ENCODE results near the gene ZFAND2B. TPM values are rescaled to one million over a fixed set of nuclear protein-coding genes. Genes with fewer than 3 reads are reported as not detected.

The ZFAND2B gene
- total RNA-seq, 1 donor from 2014 or later: 29.3 TPM

DNA sequence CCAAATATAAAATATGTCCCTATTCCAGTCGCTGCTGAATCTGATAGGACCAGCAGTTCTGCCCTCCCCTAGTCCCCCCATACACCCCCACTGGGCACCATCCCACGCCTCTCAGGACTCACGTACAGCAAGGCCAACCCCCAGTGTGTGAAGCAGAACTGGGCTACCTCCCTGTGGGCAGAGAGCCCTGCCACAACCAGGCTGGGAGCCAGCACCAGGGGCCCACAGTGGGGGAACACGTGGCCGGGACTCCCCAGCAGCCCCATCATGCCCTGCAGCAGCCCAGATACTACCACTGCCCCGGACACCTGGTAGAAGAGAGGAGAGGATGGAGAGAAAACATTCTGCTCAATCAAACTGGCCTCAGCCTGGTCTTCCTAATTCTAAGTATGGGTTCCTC, 38.1 kb upstream of the ZFAND2B start:
- no peak overlapping the region for H3K4me3 Mint-ChIP-seq (ENCODE audit: low read depth)
- no peak overlapping the region for H3K27ac Mint-ChIP-seq
- H3K9me3 Mint-ChIP-seq (ENCODE audit: low read depth): no peaks in the 10 kb centered on the region
- TF ChIP-seq, protein P1, sequence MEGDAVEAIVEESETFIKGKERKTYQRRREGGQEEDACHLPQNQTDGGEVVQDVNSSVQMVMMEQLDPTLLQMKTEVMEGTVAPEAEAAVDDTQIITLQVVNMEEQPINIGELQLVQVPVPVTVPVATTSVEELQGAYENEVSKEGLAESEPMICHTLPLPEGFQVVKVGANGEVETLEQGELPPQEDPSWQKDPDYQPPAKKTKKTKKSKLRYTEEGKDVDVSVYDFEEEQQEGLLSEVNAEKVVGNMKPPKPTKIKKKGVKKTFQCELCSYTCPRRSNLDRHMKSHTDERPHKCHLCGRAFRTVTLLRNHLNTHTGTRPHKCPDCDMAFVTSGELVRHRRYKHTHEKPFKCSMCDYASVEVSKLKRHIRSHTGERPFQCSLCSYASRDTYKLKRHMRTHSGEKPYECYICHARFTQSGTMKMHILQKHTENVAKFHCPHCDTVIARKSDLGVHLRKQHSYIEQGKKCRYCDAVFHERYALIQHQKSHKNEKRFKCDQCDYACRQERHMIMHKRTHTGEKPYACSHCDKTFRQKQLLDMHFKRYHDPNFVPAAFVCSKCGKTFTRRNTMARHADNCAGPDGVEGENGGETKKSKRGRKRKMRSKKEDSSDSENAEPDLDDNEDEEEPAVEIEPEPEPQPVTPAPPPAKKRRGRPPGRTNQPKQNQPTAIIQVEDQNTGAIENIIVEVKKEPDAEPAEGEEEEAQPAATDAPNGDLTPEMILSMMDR (IDR thresholded peaks at IDR 0.05; ENCODE audit: unreplicated experiment): no peak
- no peaks in the 10 kb centered on the region for H3K27me3 Mint-ChIP-seq
- no peak for DNase-seq (ENCODE audit: low spot score, unreplicated experiment)
- H3K4me1 Mint-ChIP-seq (ENCODE audit: low read depth): no peaks in the 10 kb centered on the region
- no peaks in the 10 kb centered on the region for H3K36me3 Mint-ChIP-seq (ENCODE audit: insufficient read depth)

DNA sequence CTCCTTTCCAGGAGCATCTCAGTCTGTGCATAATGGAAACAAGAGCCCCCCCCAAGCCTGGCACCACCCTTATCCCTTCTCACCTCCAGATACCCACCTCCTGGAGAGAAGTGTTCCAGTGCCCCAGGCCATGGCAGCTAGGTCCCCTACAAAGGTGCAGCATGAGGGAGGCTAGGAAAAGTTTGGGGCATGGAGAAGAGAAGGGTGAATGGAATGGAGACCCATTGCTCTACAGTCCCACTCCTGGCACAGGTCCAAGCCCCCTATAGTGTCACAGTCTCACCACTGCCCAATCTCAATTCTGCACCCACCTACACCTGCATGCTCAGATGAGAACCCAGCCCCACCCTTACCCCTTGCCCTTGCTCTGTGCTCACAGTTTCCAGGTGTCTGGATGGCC, 37.6 kb upstream of the ZFAND2B start:
- H3K27ac Mint-ChIP-seq: no peak overlapping the region
- H3K27me3 Mint-ChIP-seq: no peaks in the 10 kb centered on the region
- H3K4me3 Mint-ChIP-seq (ENCODE audit: low read depth): no peak overlapping the region
- no peaks in the 10 kb centered on the region for H3K4me1 Mint-ChIP-seq (ENCODE audit: low read depth)
- H3K9me3 Mint-ChIP-seq (ENCODE audit: low read depth): no peaks in the 10 kb centered on the region
- DNase-seq (ENCODE audit: low spot score, unreplicated experiment): no peak
- H3K36me3 Mint-ChIP-seq (ENCODE audit: insufficient read depth): peaks cover under 1% of the 10 kb centered on the region
- TF ChIP-seq, protein P1 (IDR thresholded peaks at IDR 0.05; ENCODE audit: unreplicated experiment): no peak

DNA sequence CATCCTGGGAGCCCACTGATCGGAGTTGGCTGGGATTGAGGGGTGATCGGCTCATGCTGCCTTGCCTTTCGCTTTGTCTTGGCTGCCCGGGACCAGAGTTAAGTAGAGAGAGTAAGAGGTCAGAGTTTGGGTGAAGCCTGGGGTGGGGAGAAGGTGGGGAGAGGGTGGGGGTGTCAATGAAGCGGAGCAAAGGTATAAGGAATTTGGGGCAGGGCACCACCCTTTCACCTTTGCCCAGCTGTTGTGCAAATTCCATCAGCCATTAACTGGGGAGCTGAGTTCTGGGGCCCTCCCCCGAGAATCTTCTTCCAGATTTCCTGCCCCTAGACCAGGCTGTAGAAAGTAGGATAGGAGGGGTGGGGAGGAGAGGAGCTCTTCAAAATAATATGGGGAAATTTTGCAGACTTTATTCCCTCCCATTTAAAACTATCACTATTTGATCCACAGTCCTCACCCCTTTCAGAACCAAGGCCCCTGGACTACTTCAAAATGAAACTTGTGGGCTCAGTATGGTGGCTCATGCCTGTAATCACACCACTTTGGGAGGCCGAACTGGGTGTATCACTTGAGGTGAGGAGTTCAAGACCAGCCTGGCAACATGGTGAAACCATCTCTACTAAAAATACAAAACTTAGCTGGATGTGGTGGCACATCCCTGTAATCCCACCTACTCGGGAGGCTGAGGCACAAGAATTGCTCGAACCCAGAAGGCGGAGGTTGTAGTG, 36.5 kb upstream of the ZFAND2B start, which contains the start of gene SLC23A3:
SLC23A3 (minus strand) TSS at position 100 of the 725 bp plus-strand sequence; CDS start at position 55, 45 bp downstream.
- no peaks in the 10 kb centered on the region for H3K27me3 Mint-ChIP-seq
- H3K27ac Mint-ChIP-seq: no peak within 1 kb of the TSS
- no peak within 1 kb of the TSS for H3K4me3 Mint-ChIP-seq (ENCODE audit: low read depth)
- TF ChIP-seq, protein P1 (IDR thresholded peaks at IDR 0.05; ENCODE audit: unreplicated experiment): no peak
- no peaks in the 10 kb centered on the region for H3K9me3 Mint-ChIP-seq (ENCODE audit: low read depth)
- DNase-seq (ENCODE audit: low spot score, unreplicated experiment): no peak
- H3K4me1 Mint-ChIP-seq (ENCODE audit: low read depth): peaks cover 2% of the 10 kb centered on the region
- peaks cover 4% of the 10 kb centered on the region for H3K36me3 Mint-ChIP-seq (ENCODE audit: insufficient read depth)

DNA sequence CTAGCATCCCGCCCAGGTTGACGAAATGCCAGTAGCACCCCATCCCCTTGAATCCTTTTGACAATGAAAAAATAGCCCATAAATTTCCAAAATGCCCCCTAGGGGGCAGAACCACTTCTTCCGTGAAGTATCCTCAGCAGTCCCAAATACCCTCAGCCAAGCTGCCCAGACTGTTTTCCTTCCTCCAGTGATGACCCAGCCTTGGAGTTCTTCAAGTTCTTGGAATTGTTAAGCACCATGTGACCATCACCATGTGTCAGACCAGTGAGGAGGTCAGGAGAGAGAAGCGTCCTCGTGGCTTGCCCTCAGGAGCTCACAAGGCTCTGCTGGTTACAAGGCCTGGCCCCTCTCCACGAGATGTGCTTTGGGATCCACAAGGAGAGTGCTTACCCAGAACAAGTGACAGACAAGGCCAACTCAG, 35.3 kb upstream of the ZFAND2B start:
- Mint-ChIP-seq H3K4me3 (ENCODE audit: low read depth) (no peak overlapping the region), H3K27me3 (no peaks in the 10 kb centered on the region), H3K27ac (peak overlapping the region; percentile 48), H3K9me3 (ENCODE audit: low read depth) (no peaks in the 10 kb centered on the region), H3K4me1 (ENCODE audit: low read depth) (peaks cover 8% of the 10 kb centered on the region), H3K36me3 (ENCODE audit: insufficient read depth) (peaks cover 4% of the 10 kb centered on the region)
- no peak for DNase-seq (ENCODE audit: low spot score, unreplicated experiment)
- TF ChIP-seq, protein P1 (IDR thresholded peaks at IDR 0.05; ENCODE audit: unreplicated experiment): peak; percentile 77

DNA sequence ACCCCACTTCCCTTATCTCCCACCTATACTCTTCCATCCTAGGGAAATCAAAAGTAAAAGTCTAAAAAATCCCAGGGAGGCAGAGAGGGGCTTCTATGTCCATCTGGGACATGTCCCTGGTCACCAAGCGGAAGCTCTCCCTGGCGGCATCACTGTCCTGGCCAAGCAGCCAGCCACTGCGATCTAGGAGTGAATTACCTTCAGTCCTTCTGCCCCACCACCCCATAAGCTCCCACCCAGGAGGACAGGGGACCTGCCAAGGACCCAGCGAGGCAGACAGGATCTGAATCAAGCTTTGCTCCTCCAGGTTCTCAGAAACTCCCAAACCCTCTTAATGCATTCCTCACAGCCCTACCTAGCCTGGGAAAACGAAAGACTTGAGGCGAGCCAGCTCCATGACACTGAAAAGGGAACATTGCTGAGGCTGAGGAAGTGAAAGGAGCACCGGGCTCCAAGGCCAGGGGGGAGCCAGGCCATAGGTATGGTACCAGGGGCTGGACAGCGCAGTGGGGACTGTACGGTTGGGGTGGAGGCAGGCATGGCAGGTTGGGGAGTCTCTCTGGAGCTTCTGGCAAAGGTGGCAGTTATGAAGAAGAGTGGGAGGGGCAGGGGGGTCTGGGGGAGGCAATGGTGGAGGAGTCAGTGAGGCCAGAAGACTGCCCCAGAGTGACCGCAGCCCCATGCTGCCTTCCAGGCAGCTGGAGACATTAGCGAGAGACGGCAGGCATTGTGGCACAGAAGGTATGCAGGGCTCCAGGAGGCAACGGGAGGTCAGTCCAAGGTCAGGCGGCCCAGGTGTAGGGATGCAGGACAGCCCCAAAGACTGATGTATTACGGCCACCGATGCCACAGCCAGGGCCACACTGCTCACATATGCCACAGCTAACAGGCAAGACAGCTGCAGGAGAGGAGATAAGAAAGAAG, 34.1 kb upstream of the ZFAND2B start:
- Mint-ChIP-seq H3K4me3 (ENCODE audit: low read depth) (no peak overlapping the region), H3K27me3 (no peaks in the 10 kb centered on the region), H3K36me3 (ENCODE audit: insufficient read depth) (peaks cover 4% of the 10 kb centered on the region), H3K27ac (no peak overlapping the region), H3K9me3 (ENCODE audit: low read depth) (no peaks in the 10 kb centered on the region), H3K4me1 (ENCODE audit: low read depth) (peaks cover 11% of the 10 kb centered on the region)
- TF ChIP-seq, protein P1 (IDR thresholded peaks at IDR 0.05; ENCODE audit: unreplicated experiment): no peak
- no peak for DNase-seq (ENCODE audit: low spot score, unreplicated experiment)
